Neural cell (in vitro differentiated cells): Measurements from ENCODE around the gene CACNA1C. TPM values are rescaled to one million over a fixed set of nuclear protein-coding genes. Genes with fewer than 3 reads are reported as not detected.

Experiments
- H2AFZ ChIP-seq: fragments of 200-600, 300-800 bp; sonication (generic), shearing (Covaris generic); 2 replicates; pipeline ENCODE4 v1.6.0; 2014; ENCODE audit warnings: low read depth, mild to moderate bottlenecking, antibody characterized with exemption, low read length, moderate library complexity
- H3F3A ChIP-seq: fragments of 200-600 bp; shearing (Covaris generic); 2 replicates; pipeline ENCODE4 v1.6.1; 2016; ENCODE audit warnings: mild to moderate bottlenecking, moderate library complexity, mixed read lengths, antibody characterized with exemption, low read length; ENCODE audit not compliant: insufficient read depth, poor library complexity, severe bottlenecking
- H3K27ac ChIP-seq: fragments of 200-600, 300-800 bp; sonication (generic), shearing (Covaris generic); 2 replicates; pipeline ENCODE4 v1.5.1; 2014; ENCODE audit warnings: mild to moderate bottlenecking, low read length, moderate library complexity
- H3K27me3 ChIP-seq: fragments of 300-800, 200-600 bp; sonication (generic), shearing (Covaris generic); 2 replicates; pipeline ENCODE4 v1.6.0; 2014; ENCODE audit warnings: mild to moderate bottlenecking, low read depth, low read length, moderate library complexity; ENCODE audit not compliant: insufficient read depth
- H3K36me3 ChIP-seq: fragments of 300-800, 200-600 bp; sonication (generic), shearing (Covaris generic); 2 replicates; pipeline ENCODE4 v1.5.1; 2014; ENCODE audit warnings: mild to moderate bottlenecking, antibody characterized with exemption, low read length, moderate library complexity; ENCODE audit not compliant: insufficient read depth
- H3K4me2 ChIP-seq: fragments of 300-800, 200-600 bp; sonication (generic), shearing (Covaris generic); 2 replicates; pipeline ENCODE4 v1.6.0; 2014; ENCODE audit warnings: mild to moderate bottlenecking, low read length
- H3K4me3 ChIP-seq: fragments of 300-800, 200-600 bp; sonication (generic), shearing (Covaris generic); 2 replicates; pipeline ENCODE4 v1.5.1; 2014; ENCODE audit warnings: mild to moderate bottlenecking, low read length, moderate library complexity
- H3K79me2 ChIP-seq: fragments of 200-600 bp; shearing (Covaris generic); replicated peaks from 2 replicates; pipeline ENCODE4 v1.6.0; 2014; ENCODE audit warnings: mild to moderate bottlenecking, low read length, moderate library complexity; ENCODE audit not compliant: insufficient read depth
- H3K9ac ChIP-seq: fragments of 300-800, 200-600 bp; sonication (generic), shearing (Covaris generic); 2 replicates; pipeline ENCODE4 v1.6.1; 2016; ENCODE audit warnings: mild to moderate bottlenecking, low read length, mixed read lengths
- H3K9me2 ChIP-seq: fragments of 200-600 bp; shearing (Covaris generic); 2 replicates; pipeline ENCODE4 v1.6.1; 2016; ENCODE audit warnings: mild to moderate bottlenecking, low read length, mixed read lengths; ENCODE audit not compliant: insufficient read depth
- H3K9me3 ChIP-seq: fragments of 200-600, 300-800 bp; sonication (generic), shearing (Covaris generic); 2 replicates; pipeline ENCODE4 v1.6.1; 2016; ENCODE audit warnings: mild to moderate bottlenecking, mixed run types, low read length, moderate library complexity, mixed read lengths
- H4K20me1 ChIP-seq: fragments of 200-600 bp; shearing (Covaris generic); 2 replicates; pipeline ENCODE4 v1.6.1; 2016; ENCODE audit warnings: mild to moderate bottlenecking, mixed run types; ENCODE audit not compliant: insufficient read depth
- EP300 ChIP-seq: fragments of 450-650 bp; conservative IDR thresholded peaks from 2 replicates; pipeline ENCODE4 v1.6.1; 2014; ENCODE audit warnings: antibody characterized with exemption, mild to moderate bottlenecking, moderate library complexity; ENCODE audit not compliant: poor library complexity, severe bottlenecking
- EZH2 ChIP-seq: fragments of 200-600, 300-800 bp; shearing (Covaris generic), sonication (generic); IDR thresholded peaks from 2 replicates; pipeline ENCODE4 v1.6.1; 2014; ENCODE audit warnings: antibody characterized with exemption, low read length, borderline replicate concordance, mild to moderate bottlenecking; ENCODE audit not compliant: insufficient read depth, poor library complexity, severe bottlenecking
- MXI1 ChIP-seq: fragments of 450-650 bp; conservative IDR thresholded peaks from 2 replicates; pipeline ENCODE4 v1.6.1; 2014; ENCODE audit warnings: antibody characterized with exemption, mild to moderate bottlenecking; ENCODE audit not compliant: poor library complexity, severe bottlenecking
- POLR2AphosphoS5 ChIP-seq: IDR thresholded peaks from 2 replicates; pipeline ENCODE4 v1.6.1; 2012
- RAD21 ChIP-seq: fragments of 450-650 bp; conservative IDR thresholded peaks from 2 replicates; pipeline ENCODE4 v1.6.1; 2014; ENCODE audit warnings: antibody characterized with exemption, mild to moderate bottlenecking, moderate library complexity
- REST ChIP-seq: IDR thresholded peaks from 2 replicates; pipeline ENCODE4 v1.6.1; 2012; ENCODE audit warnings: borderline replicate concordance
- SMC3 ChIP-seq: fragments of 450-650 bp; conservative IDR thresholded peaks from 2 replicates; pipeline ENCODE4 v1.6.1; 2014; ENCODE audit warnings: antibody characterized with exemption, mild to moderate bottlenecking, moderate library complexity; ENCODE audit not compliant: poor library complexity
- TAF1 ChIP-seq: IDR thresholded peaks from 2 replicates; pipeline ENCODE4 v1.6.1; 2012; ENCODE audit warnings: low read depth
- polyA plus RNA-seq: library from polyadenylated mRNA; depleted of rRNA; stranded (reverse); fragments of >200 nt; gene quantifications from 2 replicates; pipeline ENCODE4 v1.2.3, GENCODE V29; 2014
- TF ChIP-seq, protein P1 (sequence below): fragments of 450-650 bp; IDR thresholded peaks from 2 replicates; pipeline ENCODE4 v1.5.1; 2014; ENCODE audit warnings: antibody characterized with exemption, mild to moderate bottlenecking, moderate library complexity; ENCODE audit not compliant: poor library complexity, severe bottlenecking

Gene CACNA1C
- polyA plus RNA-seq, 1 donor from 2014 or later, result 9.7 TPM

DNA sequence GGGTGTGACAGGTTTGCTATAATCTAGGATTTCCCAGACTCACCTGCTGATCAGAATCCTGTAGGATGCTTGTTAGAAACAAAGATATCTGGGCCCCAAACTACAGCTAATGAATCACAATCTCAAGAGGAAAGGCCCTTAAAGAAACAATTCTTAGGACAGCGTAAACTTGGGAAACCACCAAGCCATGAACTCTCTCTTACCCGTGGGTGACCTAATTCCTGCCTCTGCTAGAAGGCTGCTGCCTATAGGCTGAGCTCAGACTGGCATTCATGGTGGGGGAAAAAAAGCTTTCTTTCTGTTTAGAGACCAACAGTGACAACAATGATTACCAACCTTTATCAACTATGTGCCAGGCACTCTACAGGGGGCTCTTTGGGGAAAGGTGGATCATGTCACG is 528.0 kb downstream of the CACNA1C start:
- Histone ChIP-seq H3K9me3 (no peaks in the 10 kb centered on the region), H3K27ac (no peak overlapping the region), H3F3A (no peaks in the 10 kb centered on the region), H3K79me2 (no peaks in the 10 kb centered on the region), H3K36me3 (peaks cover 3% of the 10 kb centered on the region), H3K4me3 (no peak overlapping the region), H2AFZ (no peak overlapping the region), H3K9me2 (no peaks in the 10 kb centered on the region), H4K20me1 (no peaks in the 10 kb centered on the region), H3K9ac (no peak overlapping the region), H3K4me2 (no peak overlapping the region), H3K27me3 (no peaks in the 10 kb centered on the region)
- TF ChIP-seq SMC3 (no peak), RAD21 (no peak), TAF1 (no peak), POLR2AphosphoS5 (no peak), MXI1 (no peak), EP300 (no peak), EZH2 (no peak), REST (no peak)
- TF ChIP-seq, protein P1, sequence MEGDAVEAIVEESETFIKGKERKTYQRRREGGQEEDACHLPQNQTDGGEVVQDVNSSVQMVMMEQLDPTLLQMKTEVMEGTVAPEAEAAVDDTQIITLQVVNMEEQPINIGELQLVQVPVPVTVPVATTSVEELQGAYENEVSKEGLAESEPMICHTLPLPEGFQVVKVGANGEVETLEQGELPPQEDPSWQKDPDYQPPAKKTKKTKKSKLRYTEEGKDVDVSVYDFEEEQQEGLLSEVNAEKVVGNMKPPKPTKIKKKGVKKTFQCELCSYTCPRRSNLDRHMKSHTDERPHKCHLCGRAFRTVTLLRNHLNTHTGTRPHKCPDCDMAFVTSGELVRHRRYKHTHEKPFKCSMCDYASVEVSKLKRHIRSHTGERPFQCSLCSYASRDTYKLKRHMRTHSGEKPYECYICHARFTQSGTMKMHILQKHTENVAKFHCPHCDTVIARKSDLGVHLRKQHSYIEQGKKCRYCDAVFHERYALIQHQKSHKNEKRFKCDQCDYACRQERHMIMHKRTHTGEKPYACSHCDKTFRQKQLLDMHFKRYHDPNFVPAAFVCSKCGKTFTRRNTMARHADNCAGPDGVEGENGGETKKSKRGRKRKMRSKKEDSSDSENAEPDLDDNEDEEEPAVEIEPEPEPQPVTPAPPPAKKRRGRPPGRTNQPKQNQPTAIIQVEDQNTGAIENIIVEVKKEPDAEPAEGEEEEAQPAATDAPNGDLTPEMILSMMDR, result no peak

- H3K4me2 ChIP-seq, result no peak overlapping the region
- no peaks in the 10 kb centered on the region for H3K79me2 ChIP-seq
- peaks cover 9% of the 10 kb centered on the region for H3K36me3 ChIP-seq
- H3K9me3 ChIP-seq, result no peaks in the 10 kb centered on the region
- H3F3A ChIP-seq, result no peaks in the 10 kb centered on the region
- H3K4me3 ChIP-seq, result no peak overlapping the region
- H2AFZ ChIP-seq, result no peak overlapping the region
- H3K9ac ChIP-seq, result no peak overlapping the region
- H3K9me2 ChIP-seq, result no peaks in the 10 kb centered on the region
- TF ChIP-seq REST (no peak), POLR2AphosphoS5 (no peak), EP300 (no peak), TAF1 (no peak), SMC3 (no peak), EZH2 (no peak), MXI1 (no peak), RAD21 (no peak)
- TF ChIP-seq, protein P1, result no peak
- no peaks in the 10 kb centered on the region for H3K27me3 ChIP-seq
- H4K20me1 ChIP-seq, result no peaks in the 10 kb centered on the region
- H3K27ac ChIP-seq, result no peak overlapping the region
Observed at GRCh38 chr12:2581293-2582045, 528.7 kb downstream of the CACNA1C start.
